ENCODE results near the gene FUT8.

The FUT8 gene

DNA sequence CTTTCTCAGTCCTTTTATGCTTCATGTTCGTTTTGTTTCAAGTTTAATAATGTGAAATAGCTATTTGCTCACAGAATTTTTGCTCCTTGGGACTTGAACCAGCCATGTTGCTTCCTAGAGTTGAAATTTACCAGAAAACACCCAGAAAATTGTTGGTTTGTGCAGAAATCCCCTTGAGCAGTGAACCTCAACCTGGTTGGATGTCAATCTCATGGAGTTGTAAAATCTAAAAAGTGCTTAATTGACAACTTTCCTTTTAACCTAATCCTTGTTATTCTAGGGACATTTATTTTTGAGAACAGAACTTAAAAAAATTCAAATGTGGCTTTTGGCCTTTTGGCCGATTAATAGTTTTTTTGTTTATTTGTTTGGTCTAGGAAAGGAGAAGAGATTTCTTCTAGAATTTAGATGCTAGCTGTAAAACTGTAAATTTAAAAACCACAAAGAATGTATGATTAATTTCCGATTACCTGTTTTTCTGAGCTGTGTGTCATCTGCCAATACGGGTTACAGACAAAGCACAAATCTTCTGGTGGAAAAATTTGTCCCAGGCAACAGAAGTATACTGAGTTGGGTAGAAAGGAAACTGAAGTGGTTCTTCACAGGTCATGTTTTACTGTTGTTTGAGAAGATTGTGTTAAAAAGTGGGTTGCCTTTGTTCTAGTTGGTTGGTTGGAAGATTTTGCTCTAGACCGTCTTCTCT is 154.4 kb downstream of the FUT8 start:
- Histone ChIP-seq H3K27me3 (ENCODE audit: control insufficient read depth, insufficient read depth, low read length) (no peaks in the 10 kb centered on the region), H3K4me2 (ENCODE audit: low read length) (no peak overlapping the region), H3K4me1 (ENCODE audit: control insufficient read depth, insufficient read depth, low read length) (peaks cover 8% of the 10 kb centered on the region), H3K4me3 (ENCODE audit: low read length) (no peak overlapping the region), H3K9ac (ENCODE audit: low read depth, low read length) (no peak overlapping the region), H3K9me3 (replicated peaks; ENCODE audit: low read length) (no peaks in the 10 kb centered on the region), H3K36me3 (ENCODE audit: insufficient read depth, low read length) (no peaks in the 10 kb centered on the region)

DNA sequence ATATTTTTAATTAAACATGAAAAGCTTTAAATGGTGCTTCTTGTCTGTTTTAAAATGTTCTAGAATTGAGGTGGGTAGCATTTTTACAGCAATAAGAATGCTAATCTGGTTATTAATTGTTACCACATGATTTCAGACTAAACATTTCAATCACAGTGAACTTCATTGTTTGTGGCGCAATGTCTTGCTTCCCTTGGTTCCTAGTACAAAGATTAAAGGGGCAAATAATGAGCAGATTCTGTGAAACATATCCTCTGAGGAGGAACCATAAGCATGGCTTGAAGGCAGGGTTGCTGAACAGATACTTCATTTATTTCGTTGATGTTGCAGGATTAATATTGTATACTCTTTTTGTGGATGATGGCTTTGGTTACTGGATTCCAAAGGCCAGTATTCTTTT is 162.1 kb downstream of the FUT8 start:
- Histone ChIP-seq H3K27me3 (ENCODE audit: control insufficient read depth, insufficient read depth, low read length) (no peaks in the 10 kb centered on the region), H3K36me3 (ENCODE audit: insufficient read depth, low read length) (no peaks in the 10 kb centered on the region), H3K9ac (ENCODE audit: low read depth, low read length) (no peak overlapping the region), H3K4me1 (ENCODE audit: control insufficient read depth, insufficient read depth, low read length) (no peaks in the 10 kb centered on the region), H3K9me3 (replicated peaks; ENCODE audit: low read length) (no peaks in the 10 kb centered on the region), H3K4me2 (ENCODE audit: low read length) (no peak overlapping the region), H3K4me3 (ENCODE audit: low read length) (no peak overlapping the region)

DNA sequence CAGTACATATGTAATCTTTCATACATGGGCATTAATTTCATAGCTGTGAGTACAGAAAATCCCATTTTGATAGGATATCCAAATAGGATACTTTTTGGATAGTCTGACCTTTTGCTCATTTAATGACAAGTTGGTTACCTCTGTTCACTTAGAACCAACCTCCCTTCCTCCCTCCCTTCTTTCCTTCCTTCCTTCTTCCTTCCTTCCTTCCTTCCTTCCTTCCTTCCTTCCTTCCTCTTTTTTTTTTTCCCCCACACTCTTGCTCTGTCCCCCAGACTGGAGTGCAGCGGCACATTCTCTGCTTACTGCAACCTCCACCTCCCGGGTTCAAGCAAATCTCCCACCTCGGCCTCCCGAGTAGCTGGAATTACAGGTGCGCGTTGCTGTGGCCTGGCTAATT is 162.9 kb downstream of the FUT8 start:
- Histone ChIP-seq H3K4me3 (ENCODE audit: low read length) (no peak overlapping the region), H3K27me3 (ENCODE audit: control insufficient read depth, insufficient read depth, low read length) (no peaks in the 10 kb centered on the region)

DNA sequence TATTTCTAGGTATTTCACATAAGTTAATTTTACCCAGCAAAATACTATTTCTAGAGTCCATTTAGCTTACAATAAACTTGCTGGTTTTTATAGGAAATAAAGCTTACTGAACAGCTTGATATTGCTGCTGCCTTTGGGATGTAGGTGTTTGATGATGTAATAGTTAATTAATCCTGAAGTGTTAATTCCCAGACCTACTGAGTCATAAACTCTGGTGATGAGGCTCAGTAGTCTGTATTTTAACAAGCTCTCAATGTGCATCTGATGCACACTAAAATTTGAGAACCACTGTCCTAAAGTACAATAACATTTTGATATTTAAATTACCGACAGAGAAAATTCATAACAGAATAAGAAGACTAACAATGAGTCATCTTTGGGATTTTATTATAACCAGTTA is 168.4 kb downstream of the FUT8 start:
- Histone ChIP-seq H3K4me2 (ENCODE audit: low read length) (no peak overlapping the region), H3K9ac (ENCODE audit: low read depth, low read length) (no peak overlapping the region), H3K4me3 (ENCODE audit: low read length) (no peak overlapping the region), H3K4me1 (ENCODE audit: control insufficient read depth, insufficient read depth, low read length) (no peaks in the 10 kb centered on the region), H3K36me3 (ENCODE audit: insufficient read depth, low read length) (no peaks in the 10 kb centered on the region), H3K9me3 (replicated peaks; ENCODE audit: low read length) (no peaks in the 10 kb centered on the region), H3K27me3 (ENCODE audit: control insufficient read depth, insufficient read depth, low read length) (no peaks in the 10 kb centered on the region)

More for the DNA sequence above, 162.9 kb downstream of the FUT8 start:
- Histone ChIP-seq H3K9ac (ENCODE audit: low read depth, low read length) (no peak overlapping the region), H3K36me3 (ENCODE audit: insufficient read depth, low read length) (no peaks in the 10 kb centered on the region), H3K4me2 (ENCODE audit: low read length) (no peak overlapping the region), H3K9me3 (replicated peaks; ENCODE audit: low read length) (no peaks in the 10 kb centered on the region), H3K4me1 (ENCODE audit: control insufficient read depth, insufficient read depth, low read length) (no peaks in the 10 kb centered on the region)

DNA sequence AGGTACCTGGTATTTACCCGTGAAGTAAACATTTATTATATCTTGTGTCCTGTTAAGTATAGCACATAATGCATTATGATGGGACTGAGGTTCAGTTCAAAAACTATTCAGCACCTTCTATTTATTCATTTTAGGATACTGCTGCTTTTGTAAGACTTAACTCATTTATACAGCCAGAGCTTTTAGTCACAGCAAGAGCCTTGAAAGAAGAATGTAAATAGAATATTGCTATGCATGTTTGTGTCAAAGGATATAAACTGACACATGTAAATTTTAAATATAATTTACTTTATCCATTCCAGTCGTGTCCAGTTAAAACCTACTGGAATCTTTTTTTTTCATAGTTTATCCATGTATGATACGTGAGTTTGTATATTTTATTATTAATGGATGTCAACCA is 168.8 kb downstream of the FUT8 start:
- no peaks in the 10 kb centered on the region for H3K36me3 ChIP-seq (ENCODE audit: insufficient read depth, low read length)
- H3K4me3 ChIP-seq (ENCODE audit: low read length): no peak overlapping the region
- H3K9ac ChIP-seq (ENCODE audit: low read depth, low read length): no peak overlapping the region
- no peak overlapping the region for H3K4me2 ChIP-seq (ENCODE audit: low read length)
- H3K9me3 ChIP-seq (replicated peaks; ENCODE audit: low read length): no peaks in the 10 kb centered on the region
- no peaks in the 10 kb centered on the region for H3K27me3 ChIP-seq (ENCODE audit: control insufficient read depth, insufficient read depth, low read length)
- H3K4me1 ChIP-seq (ENCODE audit: control insufficient read depth, insufficient read depth, low read length): no peaks in the 10 kb centered on the region

DNA sequence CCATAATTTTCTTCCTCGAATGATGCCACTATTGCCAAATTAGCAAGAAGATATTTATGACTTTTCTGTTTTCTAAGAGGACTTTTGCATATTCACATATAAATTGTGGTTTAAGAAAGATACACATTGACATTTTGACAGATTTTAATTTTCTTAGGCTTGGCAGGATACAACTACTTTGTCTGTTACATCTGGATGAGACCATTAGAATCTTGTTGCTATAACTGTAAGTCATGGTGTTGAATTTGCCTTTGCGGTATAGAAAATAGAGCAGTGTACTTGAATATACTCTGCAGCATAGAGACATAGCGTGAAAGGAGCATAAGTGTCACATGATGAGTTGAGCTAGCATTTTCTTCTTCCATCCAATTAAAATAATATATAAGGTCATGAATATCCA is 169.3 kb downstream of the FUT8 start:
- Histone ChIP-seq H3K36me3 (ENCODE audit: insufficient read depth, low read length) (no peaks in the 10 kb centered on the region), H3K9ac (ENCODE audit: low read depth, low read length) (no peak overlapping the region), H3K4me1 (ENCODE audit: control insufficient read depth, insufficient read depth, low read length) (no peaks in the 10 kb centered on the region), H3K4me3 (ENCODE audit: low read length) (no peak overlapping the region), H3K27me3 (ENCODE audit: control insufficient read depth, insufficient read depth, low read length) (no peaks in the 10 kb centered on the region), H3K4me2 (ENCODE audit: low read length) (no peak overlapping the region), H3K9me3 (replicated peaks; ENCODE audit: low read length) (no peaks in the 10 kb centered on the region)

DNA sequence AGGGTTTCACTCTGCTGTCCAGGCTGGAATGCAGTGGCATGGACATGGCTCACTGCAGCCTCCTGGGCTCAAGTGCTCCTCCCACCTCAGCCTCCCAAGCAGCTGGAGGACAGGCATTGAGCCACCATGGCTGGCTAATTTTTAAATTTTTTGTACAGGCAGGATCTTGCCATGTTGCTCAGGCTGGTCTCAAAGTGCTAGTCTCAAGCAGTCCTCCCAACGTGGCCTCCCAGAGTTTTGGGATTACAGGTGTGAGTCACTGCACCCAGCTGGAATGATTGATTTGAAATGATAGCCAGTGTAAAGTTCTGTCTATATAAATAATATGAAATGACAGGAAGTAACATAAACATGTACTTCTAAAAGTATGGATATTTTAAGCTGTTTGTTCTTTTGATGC is 172.7 kb downstream of the FUT8 start:
- Histone ChIP-seq H3K27me3 (ENCODE audit: control insufficient read depth, insufficient read depth, low read length) (no peaks in the 10 kb centered on the region), H3K9ac (ENCODE audit: low read depth, low read length) (no peak overlapping the region), H3K4me3 (ENCODE audit: low read length) (no peak overlapping the region), H3K9me3 (replicated peaks; ENCODE audit: low read length) (no peaks in the 10 kb centered on the region), H3K4me2 (ENCODE audit: low read length) (no peak overlapping the region), H3K36me3 (ENCODE audit: insufficient read depth, low read length) (no peaks in the 10 kb centered on the region), H3K4me1 (ENCODE audit: control insufficient read depth, insufficient read depth, low read length) (peaks cover 12% of the 10 kb centered on the region)

DNA sequence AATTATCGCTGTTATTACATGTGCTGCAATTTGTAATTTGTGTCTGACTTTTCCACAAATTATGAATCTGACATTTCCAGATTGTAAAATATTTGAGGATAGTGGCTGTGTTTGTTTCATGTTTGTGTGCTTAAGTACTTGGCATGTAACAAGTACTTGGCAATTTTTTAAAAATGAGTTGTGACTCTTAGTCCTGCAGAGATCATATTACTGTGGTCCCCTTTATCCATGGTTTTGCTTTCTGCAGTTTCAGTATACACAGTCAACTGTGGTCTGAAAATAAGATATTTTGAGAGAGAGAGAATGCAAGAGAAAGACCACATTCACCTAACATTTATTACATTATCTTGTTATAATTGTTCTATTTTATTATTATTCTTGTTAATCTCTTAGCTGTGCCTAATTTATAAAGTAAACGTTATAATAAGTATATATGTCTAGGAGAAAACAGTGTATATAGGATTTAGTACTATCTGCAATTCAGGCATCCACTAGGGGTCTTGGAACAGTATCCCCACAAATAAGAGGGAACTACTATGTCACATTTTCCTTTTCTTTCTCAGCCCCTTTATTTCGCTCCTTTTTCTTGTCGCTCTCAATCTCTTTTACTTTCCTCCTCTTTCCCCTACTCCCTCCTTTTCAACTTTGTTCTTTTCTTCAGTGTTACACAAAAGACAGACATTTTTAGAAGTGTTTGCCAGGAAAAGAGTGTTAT is 176.1 kb downstream of the FUT8 start:
- no peaks in the 10 kb centered on the region for H3K36me3 ChIP-seq (ENCODE audit: insufficient read depth, low read length)

DNA sequence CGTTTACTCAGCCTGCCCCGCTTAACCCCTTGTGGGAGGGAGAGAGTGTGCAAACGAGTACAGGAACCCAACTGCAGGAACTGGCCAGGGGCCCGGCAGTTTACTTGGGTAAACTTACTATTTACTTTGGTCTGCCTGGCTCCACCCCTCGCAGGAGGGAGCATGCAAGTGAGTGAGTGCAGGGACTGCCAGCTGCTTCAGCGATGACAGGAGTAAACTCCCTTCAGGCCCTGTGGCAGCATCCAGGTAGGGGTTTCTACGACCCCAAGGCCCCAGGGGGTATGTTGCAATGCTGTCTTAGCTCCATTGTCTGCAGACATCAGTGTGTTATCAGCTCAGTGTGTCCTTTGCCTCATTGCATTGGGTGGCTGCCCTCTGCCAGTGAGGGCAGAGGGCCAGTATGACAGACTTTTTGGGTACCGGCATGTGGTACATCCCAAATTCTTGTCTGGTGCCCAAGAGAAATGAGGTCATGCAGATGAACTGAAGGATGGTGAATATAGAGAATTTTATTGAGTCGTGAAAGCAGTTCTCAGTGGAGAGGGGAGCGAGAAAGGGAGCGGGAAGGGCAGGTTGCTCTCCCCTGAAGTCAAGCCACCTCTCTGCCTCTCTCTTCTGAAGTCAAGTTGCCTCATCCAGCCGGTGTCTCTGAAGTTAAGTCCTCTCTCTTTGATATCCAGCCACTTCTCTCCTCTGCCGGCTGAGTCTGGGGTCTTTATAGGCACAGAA is 181.8 kb downstream of the FUT8 start:
- Histone ChIP-seq H3K4me3 (ENCODE audit: low read length) (no peak overlapping the region), H3K9me3 (replicated peaks; ENCODE audit: low read length) (no peaks in the 10 kb centered on the region), H3K4me1 (ENCODE audit: control insufficient read depth, insufficient read depth, low read length) (no peaks in the 10 kb centered on the region), H3K27me3 (ENCODE audit: control insufficient read depth, insufficient read depth, low read length) (no peaks in the 10 kb centered on the region), H3K36me3 (ENCODE audit: insufficient read depth, low read length) (no peaks in the 10 kb centered on the region), H3K4me2 (ENCODE audit: low read length) (no peak overlapping the region), H3K9ac (ENCODE audit: low read depth, low read length) (no peak overlapping the region)

More for the DNA sequence above, 176.1 kb downstream of the FUT8 start:
- no peak overlapping the region for H3K4me3 ChIP-seq (ENCODE audit: low read length)
- no peak overlapping the region for H3K4me2 ChIP-seq (ENCODE audit: low read length)
- H3K9ac ChIP-seq (ENCODE audit: low read depth, low read length): no peak overlapping the region
- no peaks in the 10 kb centered on the region for H3K9me3 ChIP-seq (replicated peaks; ENCODE audit: low read length)
- no peaks in the 10 kb centered on the region for H3K27me3 ChIP-seq (ENCODE audit: control insufficient read depth, insufficient read depth, low read length)
- peaks cover 12% of the 10 kb centered on the region for H3K4me1 ChIP-seq (ENCODE audit: control insufficient read depth, insufficient read depth, low read length)

DNA sequence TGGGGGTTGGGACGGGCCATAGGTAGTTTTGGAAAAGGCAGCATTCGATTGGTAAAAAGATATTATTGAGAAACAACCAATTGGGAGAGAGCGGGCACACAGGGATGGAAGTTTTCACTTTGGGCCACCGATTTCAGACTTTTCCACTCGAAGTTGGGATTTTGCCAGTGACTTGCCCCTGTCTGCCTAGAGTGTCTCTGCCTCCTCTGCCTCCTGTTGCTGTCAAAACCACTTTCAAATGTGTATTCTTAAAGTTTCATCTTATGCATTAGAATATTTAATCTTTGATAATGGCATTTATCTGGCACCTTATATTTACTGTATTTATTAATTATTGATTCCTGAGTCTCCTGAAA is 182.3 kb downstream of the FUT8 start:
- H3K4me1 ChIP-seq (ENCODE audit: control insufficient read depth, insufficient read depth, low read length): no peaks in the 10 kb centered on the region
- H3K36me3 ChIP-seq (ENCODE audit: insufficient read depth, low read length): no peaks in the 10 kb centered on the region
- no peaks in the 10 kb centered on the region for H3K9me3 ChIP-seq (replicated peaks; ENCODE audit: low read length)
- H3K9ac ChIP-seq (ENCODE audit: low read depth, low read length): no peak overlapping the region
- H3K4me3 ChIP-seq (ENCODE audit: low read length): no peak overlapping the region
- no peaks in the 10 kb centered on the region for H3K27me3 ChIP-seq (ENCODE audit: control insufficient read depth, insufficient read depth, low read length)
- H3K4me2 ChIP-seq (ENCODE audit: low read length): no peak overlapping the region

DNA sequence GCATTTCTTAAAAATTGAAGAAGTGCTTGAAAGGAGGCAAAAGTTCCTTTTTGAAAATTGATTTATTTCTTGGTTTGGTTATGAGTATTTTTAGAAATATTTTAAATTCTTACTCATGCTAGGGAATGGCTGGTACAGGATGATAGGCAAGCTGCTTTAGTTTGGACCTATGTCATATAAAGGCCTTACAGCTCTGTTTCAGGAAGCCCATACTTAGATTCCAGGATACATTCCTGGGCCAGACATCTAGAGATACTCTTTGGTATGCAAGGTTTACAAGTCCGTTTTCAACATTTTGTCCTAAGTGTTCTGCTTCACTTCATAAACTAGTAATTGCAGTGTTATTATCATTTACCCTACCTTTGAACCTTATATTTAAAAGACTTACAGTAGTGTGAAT is 186.8 kb downstream of the FUT8 start:
- Histone ChIP-seq H3K4me2 (ENCODE audit: low read length) (no peak overlapping the region), H3K9ac (ENCODE audit: low read depth, low read length) (no peak overlapping the region), H3K9me3 (replicated peaks; ENCODE audit: low read length) (no peaks in the 10 kb centered on the region), H3K36me3 (ENCODE audit: insufficient read depth, low read length) (no peaks in the 10 kb centered on the region), H3K27me3 (ENCODE audit: control insufficient read depth, insufficient read depth, low read length) (no peaks in the 10 kb centered on the region), H3K4me1 (ENCODE audit: control insufficient read depth, insufficient read depth, low read length) (no peaks in the 10 kb centered on the region), H3K4me3 (ENCODE audit: low read length) (no peak overlapping the region)

Measured in skeletal muscle satellite cell (primary cell).